Panc1 (cell line): ENCODE results near the gene COPB2.

ENCODE experiments used
- CTCF ChIP-seq: fragments of 450-650 bp; IDR thresholded peaks from 2 replicates; pipeline ENCODE4 v1.5.1; 2017; ENCODE audit warnings: mild to moderate bottlenecking
- POLR2AphosphoS5 ChIP-seq: IDR thresholded peaks from 2 replicates; pipeline ENCODE4 v1.6.1; 2012; ENCODE audit warnings: mild to moderate bottlenecking, low read depth, low read length, moderate library complexity

GRCh38 chr3:139325551-139325950 is 63.9 kb downstream of the COPB2 start:
- TF ChIP-seq CTCF = no peak
- TF ChIP-seq POLR2AphosphoS5 = no peak
